Left forelimb (tissue), 1 donor: ENCODE data around the gene SMIM35.
"Not testable (repeated sequence)": the region's sequence is repeated elsewhere in the genome, so short reads cannot be mapped to it uniquely, and the experiment has no call there.

Source experiments
- DNase-seq: peaks from one replicate; pipeline ENCODE4 v3.0.0-alpha.2; 2018; ENCODE audit warnings: low spot score

The SMIM35 gene

DNA sequence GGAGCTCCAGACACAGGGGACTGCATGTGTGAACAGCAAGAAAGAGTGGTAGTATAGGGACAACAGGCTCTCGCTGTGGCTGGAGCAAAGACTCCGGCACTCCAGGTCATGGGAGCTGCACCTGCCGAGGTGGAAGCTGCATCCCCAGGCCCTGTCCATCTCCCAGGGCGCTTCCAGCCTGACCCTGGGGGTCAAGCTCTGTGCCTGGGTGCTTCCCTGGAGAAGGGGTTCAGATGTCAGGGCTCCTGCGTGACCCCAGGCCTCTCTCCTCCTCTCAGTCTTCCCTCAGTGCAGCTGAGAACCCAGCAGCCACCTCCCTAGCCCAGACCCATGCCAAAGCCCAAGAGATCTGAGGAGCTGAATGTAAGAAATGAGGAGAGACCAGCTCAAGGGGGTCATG lies 6.5 kb downstream of the SMIM35 start:
- no peak for DNase-seq

DNA sequence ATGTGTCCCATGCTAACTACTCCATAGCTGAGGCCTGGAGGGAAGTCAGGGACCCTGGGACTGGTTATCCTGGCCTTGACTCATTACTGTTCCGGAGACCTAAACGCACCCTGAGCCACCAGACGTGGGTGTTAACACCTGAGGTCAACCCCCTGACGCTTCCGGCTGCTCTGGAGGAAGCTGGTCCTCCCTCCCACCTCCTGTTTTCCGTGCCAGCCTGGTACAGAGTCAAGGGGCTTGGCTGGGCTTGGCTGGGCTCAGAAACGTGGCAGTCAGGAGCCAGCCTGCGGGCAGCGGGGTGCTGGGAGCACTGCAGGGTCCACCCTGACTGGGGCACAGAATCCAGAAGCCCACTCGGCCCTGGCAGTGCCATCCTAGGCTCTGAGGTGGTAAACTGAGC lies 7.3 kb downstream of the SMIM35 start:
- no peak for DNase-seq

DNA sequence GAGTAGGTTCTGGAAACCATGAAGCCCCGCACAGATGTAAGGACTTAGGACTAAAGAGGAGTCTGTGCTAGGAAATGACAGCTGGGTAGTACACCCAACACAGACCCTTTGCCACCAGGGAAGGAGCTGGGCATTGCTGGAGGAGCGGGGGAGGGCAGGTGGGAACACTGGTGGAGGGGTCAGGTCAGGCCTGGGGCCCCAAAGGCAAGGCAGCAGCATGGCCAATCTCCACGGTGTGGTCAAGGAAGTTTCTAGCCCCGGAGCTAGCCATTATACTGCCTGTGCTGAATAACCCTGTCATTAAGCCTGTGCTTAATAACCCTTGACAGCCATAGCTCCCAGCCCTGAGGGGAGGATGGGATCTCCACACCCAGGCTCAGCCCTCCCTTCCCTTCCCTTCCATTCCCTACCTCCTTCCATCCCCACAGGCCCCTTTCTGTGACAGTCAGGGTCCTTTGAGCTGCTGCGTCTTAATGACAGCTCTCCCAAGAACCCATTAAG lies 7.8 kb downstream of the SMIM35 start:
- DNase-seq: no peak

DNA sequence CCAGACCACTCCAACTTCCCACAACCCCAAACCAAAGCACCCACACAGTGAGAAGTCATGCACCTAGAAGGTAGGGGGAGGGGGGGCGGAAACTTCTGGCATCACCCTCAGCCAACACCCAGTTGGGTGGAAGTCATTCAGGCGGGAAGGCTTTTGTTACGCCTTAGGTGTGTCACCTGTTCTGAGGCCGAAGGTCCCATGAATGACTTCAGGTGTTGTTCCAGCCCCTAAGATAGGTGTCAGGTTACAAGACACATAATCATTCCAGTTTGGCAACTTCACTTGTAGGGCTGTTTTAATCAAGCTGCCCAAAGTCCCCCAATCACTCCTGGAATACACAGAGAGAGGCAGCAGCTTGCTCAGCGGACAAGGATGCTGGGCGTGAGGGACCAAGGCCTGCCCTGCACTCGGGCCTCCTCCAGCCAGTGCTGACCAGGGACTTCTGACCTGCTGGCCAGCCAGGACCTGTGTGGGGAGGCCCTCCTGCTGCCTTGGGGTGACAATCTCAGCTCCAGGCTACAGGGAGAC lies 9.9 kb downstream of the SMIM35 start, which contains the start of gene TMPRSS4:
Gene TMPRSS4 (plus strand): TSS at position 325 of the 528 bp plus-strand sequence. CDS start 225 bp downstream, outside the sequence.
- DNase-seq: no peak

DNA sequence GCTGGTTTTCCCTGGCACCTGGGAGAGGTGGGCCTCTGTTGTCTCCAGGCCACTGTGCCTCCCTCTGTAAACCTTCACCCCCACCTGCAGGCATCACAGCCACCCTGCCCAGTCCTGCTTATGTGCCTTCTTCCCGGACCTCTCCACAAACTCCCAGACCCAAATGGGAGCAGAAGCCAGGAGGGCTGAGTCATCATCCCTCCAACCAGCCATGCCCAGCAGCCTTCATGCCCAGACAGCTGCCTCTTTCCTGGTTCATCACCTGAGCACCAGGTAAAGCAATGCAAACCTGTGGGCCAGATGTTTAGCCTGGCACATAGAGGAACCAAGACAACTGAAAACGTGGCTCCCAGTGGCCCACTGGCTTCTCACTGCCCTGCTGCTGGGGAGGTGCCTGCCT lies 12.0 kb downstream of the SMIM35 start:
- DNase-seq: no peak

DNA sequence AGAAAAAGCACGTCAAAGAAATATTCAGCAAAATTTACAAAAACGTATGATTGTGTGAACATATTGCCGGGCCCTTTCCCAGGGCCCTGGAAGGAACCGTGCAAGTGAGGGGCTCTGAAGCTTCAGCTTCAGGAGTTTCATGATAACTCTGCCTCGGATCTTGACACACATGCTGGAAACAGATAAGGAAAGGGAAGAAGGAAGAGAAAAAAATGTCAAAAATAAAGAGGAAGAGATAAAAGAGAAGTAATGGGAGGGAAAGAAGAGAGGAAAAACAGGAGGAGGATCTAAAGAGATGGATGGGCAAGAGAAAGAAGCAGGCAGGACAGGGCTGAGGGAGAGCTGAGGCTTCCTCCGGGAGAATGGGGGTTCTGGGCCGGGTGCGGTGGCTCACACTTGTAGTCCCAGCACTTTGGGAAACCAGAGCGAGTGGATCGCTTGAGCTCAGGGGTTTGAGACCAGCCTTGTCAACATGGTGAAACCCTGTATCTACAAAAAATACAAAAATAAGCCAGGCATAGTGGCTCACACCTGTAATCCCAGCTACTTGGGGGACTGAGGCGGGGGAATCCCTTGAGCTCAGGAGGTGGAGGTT lies 12.6 kb downstream of the SMIM35 start:
- DNase-seq: no peak

DNA sequence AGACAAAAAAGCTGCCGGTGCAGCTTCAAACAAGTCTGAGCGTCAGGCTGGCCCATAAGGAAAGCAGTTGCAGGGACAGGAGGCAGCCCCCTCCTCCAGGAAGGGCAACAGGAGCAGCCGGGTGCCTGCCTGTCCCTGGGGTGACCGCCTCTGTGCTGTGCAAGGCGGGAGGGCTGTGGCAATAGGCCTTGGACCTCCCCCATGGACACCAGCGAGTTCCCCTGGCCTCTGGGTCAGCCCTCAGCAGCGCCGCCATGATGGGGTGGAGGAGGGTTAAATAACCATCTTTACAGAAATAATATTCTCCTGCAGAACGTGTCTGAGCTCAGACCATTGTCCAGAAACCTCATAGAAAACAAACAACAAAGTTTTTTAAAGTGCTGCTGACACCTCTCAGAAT lies 13.2 kb downstream of the SMIM35 start:
- no peak for DNase-seq

DNA sequence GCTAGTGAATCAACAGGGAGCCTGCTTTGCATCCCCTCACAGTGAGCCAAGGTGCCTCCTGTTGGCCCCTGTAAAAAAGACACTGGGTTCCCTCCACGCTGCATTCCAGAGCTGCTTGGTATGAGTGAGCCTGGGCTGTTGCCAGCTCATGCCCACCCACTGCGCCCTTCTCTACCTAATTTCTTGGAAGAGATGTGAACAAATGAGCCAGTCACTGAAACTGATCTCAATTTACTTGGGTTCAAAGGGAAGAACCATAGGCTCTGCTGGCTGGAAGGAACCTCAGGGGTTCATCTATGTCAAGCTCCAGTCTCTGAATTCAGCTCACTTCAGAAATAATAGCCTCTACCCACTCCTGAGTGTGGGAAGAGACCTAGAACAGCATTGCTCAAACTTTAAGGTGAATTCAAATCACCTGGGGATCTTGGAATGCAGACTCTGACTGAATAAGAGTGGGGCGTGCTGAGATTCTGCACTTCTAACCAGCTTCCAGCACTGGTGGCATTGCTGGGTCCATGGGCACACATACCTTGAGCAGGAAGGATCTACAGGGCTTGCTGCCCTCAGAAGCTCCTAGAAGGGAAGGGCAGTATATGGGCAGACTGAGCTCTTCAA lies 15.2 kb downstream of the SMIM35 start:
- DNase-seq: no peak

DNA sequence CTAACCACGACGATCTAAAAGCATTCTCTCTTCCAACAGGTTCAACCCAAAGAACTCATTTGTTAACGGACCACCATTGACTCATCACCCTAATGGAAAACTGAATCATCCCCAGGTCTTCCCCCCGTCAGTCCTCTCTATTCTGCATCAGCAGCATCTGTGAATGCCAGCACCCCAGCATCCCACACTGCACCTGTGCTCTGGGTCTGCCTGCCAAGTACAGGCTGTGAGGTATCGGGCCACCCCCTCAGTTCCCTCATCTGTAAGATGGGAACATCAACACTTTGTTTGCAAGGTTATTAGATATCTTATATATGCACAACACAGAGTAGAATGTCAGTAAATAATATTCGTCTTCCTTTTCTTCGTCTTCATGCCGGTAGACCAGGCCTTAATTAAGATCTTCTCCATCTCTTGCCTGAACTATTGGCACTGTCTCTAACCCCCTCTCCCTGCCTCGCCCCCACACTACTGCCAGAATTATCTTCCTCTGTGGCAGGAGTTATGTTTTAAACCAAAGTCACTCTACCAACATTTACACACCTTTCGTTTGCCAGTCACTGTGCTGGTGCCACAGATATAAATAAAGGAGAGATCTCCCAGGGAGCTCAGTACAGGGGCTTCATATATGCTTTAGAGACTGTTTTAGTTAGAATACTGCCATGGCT lies 17.7 kb downstream of the SMIM35 start:
- no peak for DNase-seq

DNA sequence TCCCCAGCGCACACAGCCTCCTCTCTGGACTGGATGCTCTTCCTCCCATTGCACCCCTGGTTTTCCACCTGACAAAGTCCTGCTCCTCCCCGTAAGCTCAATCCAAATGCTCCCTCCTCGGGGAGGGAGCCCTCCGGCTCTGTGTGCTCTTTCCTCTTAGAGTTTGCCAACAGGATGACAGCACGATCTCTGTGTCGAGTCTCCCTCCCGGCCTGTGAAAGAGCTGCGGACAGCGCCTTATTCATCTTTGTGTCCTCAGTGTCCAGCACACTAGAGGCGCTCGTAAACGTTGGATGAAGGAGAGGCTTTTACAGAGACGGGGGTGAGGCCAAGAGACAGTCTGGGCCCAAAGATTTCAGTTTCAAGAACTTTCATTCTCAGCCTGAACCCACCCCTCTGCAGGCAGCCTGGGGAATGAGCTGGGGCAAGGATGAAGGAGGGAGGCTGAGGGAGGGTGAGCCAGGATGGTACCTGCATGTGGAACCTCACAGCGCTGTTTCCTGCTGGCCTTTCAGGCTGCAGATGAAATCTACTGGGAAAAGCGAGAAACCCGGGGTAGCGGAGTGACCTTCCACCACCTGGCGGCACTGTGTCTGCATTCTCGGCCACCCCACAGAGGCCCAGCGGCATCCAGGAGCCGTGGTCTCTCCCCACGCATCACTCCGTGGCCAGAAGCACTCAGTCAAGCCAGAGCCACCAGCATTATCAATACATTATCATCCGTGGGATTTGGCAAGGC lies 18.4 kb downstream of the SMIM35 start:
- no peak for DNase-seq

DNA sequence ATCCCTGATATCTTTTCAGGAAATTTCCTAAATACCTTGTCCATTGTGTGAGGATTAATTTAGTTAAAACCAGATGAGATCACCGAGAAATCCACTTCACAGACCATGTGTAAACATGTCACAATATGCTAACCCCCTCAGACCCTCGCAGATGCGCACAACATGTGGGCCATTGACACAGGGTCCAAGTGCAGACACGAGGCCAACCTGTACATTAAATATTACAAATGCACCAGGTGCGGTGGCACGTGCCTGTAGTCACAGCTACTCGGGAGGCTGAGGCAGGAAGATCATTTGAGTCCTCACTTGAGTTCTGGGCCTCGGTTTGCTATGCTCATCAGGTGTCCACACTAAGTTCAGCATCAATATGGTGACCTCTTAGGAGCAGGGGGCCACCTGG lies 19.8 kb downstream of the SMIM35 start:
- DNase-seq: no peak

DNA sequence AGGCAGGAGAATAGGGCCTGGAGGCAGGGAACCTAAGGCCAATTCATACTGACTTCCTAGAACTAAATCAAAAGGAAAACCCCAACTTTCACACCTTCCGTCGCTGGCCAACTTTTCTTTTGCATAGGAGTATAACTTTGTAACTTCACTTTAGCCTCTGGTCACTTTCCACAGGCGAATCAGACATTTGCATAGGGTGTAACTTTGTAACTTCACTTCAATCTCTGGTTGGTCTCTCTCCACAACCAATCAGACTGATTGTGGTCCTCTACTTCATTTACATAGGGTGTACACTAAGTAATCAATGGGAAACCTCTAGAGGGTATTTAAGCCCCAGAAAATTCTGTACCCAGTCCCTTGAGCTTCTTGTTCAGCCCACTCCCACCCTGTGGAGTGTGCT lies 21.4 kb downstream of the SMIM35 start:
- DNase-seq: no peak

DNA sequence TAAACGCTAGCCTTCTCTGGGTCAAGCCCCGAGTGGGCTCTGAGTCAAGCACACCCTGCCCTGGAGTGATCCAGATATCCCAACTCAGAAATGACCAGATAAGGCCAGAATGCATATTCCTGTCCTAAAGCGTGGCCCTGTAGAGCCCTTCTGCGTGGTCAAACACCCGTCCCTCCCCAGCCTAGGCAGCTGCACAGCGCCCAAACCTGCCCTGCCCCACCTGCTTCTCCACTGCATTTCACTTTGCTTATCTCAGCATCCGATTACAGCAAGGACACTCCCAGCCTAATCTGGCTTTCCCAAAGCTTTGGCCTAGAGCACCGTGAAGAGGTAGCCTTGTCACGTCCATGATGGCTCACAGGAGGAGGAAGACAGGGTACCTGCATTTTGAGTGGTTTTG lies 21.8 kb downstream of the SMIM35 start:
- peak; percentile 17 for DNase-seq

DNA sequence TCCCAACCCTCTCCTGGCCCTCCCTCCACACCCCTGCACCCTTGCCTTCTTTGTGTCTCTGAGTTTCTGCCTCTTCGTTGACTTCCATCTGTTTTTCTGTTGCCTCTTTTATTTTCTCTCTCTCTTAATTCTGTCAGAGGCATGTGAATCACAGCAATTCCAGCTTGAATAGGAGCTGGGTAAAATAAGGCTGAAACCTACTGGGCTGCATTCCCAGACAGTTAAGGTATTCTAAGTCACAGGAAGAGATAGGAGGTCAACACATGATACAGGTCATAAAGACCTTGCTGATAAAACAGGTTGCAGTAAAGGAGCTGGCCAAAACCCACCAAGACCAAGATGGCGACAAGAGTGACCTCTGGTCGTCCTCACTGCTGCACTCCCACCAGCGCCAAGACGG lies 24.1 kb downstream of the SMIM35 start:
- not testable (repeated sequence) for DNase-seq

DNA sequence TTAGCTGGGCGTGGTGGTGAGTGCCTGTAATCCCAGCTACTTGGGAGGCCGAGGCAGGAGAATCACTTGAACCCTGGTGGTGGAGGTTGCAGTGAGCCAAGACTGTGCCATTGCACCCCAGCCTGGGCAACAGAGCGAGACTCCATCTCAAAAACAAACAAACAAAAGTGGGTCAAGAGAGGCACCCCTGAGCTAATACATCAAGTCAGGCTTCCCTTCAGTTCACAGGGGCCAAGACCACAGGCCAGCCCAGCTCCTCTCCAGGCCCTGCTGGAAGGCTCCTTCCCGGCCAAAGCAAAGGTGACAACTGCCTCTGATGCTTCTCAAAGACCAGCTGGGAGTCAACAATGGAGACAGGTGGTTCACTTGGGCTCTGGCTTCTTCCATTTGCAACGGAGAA lies 24.6 kb downstream of the SMIM35 start:
- DNase-seq: peak; percentile 6

DNA sequence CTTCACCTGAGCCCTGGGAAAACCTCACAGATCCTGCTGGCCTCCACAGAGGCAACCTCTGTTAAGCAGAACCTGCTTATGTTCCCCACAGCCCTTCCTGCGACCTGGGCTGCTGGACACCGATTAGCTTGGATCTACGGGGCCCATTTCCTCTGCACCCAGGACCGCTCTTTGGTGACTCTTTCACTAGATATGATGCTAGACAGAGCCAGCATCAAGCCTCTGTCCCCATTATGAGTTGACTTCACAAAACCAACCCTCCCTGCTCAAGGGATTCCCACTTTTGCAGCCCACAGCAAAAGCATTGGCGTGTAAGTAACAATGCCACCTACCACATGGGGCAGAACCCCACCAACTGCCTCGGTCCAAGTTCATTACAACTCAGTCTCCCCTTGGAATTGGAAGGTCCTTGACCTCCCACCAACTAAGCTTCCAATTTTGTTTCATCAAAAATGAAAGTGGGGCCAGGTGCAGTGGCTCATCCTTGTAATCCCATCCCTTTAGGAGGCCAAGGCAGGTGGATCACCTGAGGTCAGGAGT lies 25.1 kb downstream of the SMIM35 start:
- peak; percentile 20 for DNase-seq

DNA sequence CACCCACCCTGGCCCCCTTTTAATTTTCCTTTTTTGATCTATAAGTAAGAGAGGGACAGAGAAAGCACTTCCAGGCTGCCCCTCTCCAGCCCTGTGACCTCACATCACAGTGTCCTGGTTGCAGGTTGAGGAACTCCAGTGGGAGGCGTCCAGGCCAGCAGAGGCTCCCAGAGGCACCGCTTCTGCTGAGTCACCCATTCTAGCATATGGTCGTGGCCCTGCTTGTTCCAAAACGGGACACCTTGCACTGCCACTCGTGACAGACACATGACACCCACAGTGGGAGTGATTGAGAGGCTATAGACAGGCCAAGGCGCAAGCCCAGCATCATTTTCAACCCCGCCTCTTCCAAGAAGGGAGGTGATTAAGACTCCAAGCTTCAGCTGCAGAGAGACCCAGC lies 25.9 kb downstream of the SMIM35 start:
- DNase-seq: peak; percentile 60

DNA sequence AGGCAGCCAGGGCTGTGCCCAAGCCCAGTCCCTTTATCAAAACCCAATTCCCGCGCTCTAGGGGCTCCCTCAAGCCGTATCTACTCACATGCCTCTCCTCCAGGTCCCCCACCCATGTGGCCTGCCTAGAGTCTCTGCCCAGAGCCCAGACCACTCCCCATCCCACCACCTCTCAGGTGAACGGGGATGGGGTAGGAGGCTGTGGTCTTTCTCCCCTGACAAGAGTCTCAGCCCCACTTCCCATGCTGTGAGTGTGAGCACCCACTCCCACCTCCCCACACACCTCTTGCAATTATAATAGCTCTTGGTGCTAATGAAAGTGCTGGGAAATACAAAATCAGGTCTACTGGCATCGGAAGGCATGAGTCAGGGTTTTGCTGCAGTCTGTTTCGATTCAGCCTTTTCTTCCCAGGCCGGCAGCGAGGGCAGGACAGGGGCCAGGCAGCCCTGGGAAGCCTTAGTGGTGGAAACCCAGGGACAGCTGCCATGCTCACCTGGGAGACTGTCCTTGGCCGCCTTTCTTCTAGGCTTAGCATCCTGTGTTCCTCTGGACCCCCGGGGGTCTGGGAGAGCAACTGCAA lies 26.6 kb downstream of the SMIM35 start:
- DNase-seq: peak; percentile 20

DNA sequence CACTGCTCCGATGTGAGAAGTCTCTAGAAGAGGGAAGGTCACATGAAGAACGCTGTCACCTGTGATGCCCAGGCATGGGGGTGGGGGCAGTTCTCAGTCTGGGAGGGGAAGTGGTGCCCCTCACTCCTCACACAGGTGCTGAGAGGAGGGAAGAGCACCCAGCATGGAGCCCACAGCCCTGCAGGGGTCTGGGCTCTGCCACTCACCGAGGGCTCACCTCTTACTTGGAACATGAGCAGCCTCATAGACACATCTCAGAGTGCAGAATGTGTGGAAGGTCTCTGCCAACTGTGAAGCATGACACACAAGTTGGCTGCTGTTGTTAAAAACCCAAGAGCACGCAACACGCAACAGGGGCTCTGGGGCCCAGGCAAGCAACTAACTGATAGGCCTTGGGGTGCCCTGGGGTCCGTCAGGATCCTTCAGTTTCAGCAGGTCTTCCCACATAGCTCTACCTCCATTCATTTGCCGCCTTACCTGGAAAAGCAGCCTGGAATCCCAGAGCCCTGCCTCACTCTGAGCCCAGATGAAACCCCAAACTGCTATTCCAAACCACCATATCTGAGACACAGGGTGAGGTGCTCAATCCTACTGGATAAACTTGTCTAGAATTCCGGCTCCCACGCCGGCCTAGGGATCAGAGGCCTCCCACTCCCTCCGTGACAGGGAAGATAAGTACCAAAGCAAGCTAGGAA lies 27.4 kb downstream of the SMIM35 start:
- DNase-seq: peak; percentile 41

DNA sequence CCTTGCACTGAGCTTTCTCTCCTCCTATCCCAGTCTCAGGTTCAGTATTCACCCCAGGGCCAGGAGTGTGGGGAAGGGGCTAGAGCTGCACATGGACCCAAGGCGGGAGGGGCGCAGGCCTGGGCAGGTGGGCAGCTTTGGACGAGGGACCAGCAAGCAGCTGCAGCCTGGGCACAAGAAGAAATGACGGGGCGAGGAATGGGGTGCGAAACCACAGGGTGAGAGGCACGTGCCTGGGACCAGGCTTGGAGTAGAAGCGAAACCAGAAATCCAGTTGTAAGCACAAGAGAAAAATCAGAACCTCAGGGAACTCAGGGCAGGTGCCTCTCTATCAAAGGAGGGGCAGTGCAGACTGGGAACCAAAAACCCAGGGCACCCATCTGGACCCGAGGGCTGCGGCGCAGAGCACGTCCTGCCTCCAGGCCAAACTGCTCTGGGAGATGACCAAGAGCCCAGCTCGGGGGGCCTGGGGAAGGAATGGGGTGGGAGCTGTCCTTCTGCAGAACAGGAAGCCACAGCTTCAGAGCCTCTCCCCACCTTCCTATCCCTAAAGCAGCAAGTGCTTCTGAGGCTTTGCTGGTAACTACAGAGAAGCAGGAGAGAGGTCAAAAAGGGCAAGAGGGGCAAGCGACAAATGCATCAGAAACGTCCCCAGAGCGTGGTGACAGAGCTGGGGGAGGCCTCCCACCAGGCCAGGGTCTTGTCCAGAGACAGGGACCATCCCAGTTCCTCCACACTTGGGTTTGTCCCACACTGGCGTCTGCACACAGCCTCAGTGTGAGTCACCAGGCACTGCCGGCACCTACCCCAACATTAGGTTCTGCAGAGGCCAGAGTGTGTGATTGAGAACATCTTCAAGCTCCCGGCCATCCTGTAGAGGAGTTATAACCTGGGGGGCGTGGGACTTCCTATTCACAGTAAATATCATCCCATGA lies 28.2 kb downstream of the SMIM35 start:
- DNase-seq: peak; percentile 42
